Lung microvascular endothelial cell (primary cell): ENCODE measurements around the gene RNF212B. TPM values are rescaled to one million over a fixed set of nuclear protein-coding genes. Genes with fewer than 3 reads are reported as not detected.

Source experiments
- DNase-seq, 2 donors: peaks; one replicate each; pipeline versions ENCODE4 v3.0.0 to v3.0.0-alpha.2; 2010; ENCODE audit warnings: low read depth in 2 of 2
- total RNA-seq: library from RNA; depleted of rRNA; stranded (reverse); fragments of >200 nt; gene quantifications from 2 replicates; pipeline ENCODE4 v1.2.1, GENCODE V29; 2014

The RNF212B gene
- total RNA-seq, 1 donor from 2014 or later: not detected

- peak; percentile 100 for DNase-seq
Observed at GRCh38 chr14:23320584-23321571, 83.1 kb downstream of the RNF212B start, which contains the start of gene PABPN1. Gene PABPN1 (plus strand): TSS chr14:23321457. CDS start chr14:23321470, 13 bp downstream.

- peak; percentile 48 to 56 for DNase-seq
Observed at GRCh38 chr14:23321572-23322547, 84.1 kb downstream of the RNF212B start.

Other genes starting within 250 kb of the RNF212B start
- 2.4 and 3.9 TPM in 2 replicates for gene C14orf93, start 227.8 kb upstream of the RNF212B start, total RNA-seq
- gene PSMB5, start 203.0 kb upstream of the RNF212B start, total RNA-seq: 183 and 219 TPM in 2 replicates
- gene PSMB11, start 195.7 kb upstream of the RNF212B start, total RNA-seq: not detected in 2 replicates
- gene CDH24, start 180.4 kb upstream of the RNF212B start, total RNA-seq: 0.60 and 2.0 TPM in 2 replicates
- 32.7 and 48.6 TPM in 2 replicates for gene ACIN1, start 142.8 kb upstream of the RNF212B start, total RNA-seq
- 41.2 and 45.0 TPM in 2 replicates for gene C14orf119, start 142.4 kb upstream of the RNF212B start, total RNA-seq
- gene CIROP, start 132.9 kb upstream of the RNF212B start, total RNA-seq: not detected in 2 replicates
- gene CEBPE, start 118.7 kb upstream of the RNF212B start, total RNA-seq: not detected in 2 replicates
- gene SLC7A8, start 54.3 kb upstream of the RNF212B start, total RNA-seq: 0.44 TPM in 1 of 2 replicates, not detected in the other
- gene HOMEZ, start 48.2 kb downstream of the RNF212B start, total RNA-seq: 3.1 and 3.4 TPM in 2 replicates
- gene PPP1R3E, start 64.9 kb downstream of the RNF212B start, total RNA-seq: 1.5 and 3.6 TPM in 2 replicates
- 9.4 and 14.9 TPM in 2 replicates for gene BCL2L2, start 68.9 kb downstream of the RNF212B start, total RNA-seq
- gene PABPN1, start 83.5 kb downstream of the RNF212B start, total RNA-seq: 46.2 and 52.8 TPM in 2 replicates
- 0.22 and 0.60 TPM in 2 replicates for gene SLC22A17, start 115.0 kb downstream of the RNF212B start, total RNA-seq
- not detected in 2 replicates for gene EFS, start 127.2 kb downstream of the RNF212B start, total RNA-seq
- gene IL25, start 134.9 kb downstream of the RNF212B start, total RNA-seq: not detected in 2 replicates
- gene CMTM5, start 139.1 kb downstream of the RNF212B start, total RNA-seq: not detected in 2 replicates
- not detected in 2 replicates for gene MYH6, start 170.3 kb downstream of the RNF212B start, total RNA-seq
- not detected in 2 replicates for gene MYH7, start 197.7 kb downstream of the RNF212B start, total RNA-seq
- 28.1 and 46.8 TPM in 2 replicates for gene NGDN, start 231.8 kb downstream of the RNF212B start, total RNA-seq